Transverse colon (tissue), 3 donors: ENCODE results near the gene C12orf75.
"Not testable (repeated sequence)": the region's sequence is repeated elsewhere in the genome, so short reads cannot be mapped to it uniquely, and the experiment has no call there.

Experiments used
- EP300 ChIP-seq: sonication (generic); formaldehyde crosslinking; IDR thresholded peaks from one replicate; pipeline ENCODE4 v1.6.1; 2017; ENCODE audit warnings: antibody characterized with exemption, low read depth
- TF ChIP-seq, protein P1 (sequence below), 5 experiments: fragments of 200-600 bp in 3 of 5; fragments of 450-650 bp in 2 of 5; sonication (generic) in 3 of 5; IDR thresholded peaks; 1 replicate in 2 of 5; 2 replicates in 3 of 5; pipeline ENCODE4 v1.5.1; 2016 to 2017; ENCODE audit warnings: antibody characterized with exemption in 5 of 5, inconsistent platforms in 3 of 5, mild to moderate bottlenecking in 2 of 5, moderate library complexity in 1 of 5

DNA sequence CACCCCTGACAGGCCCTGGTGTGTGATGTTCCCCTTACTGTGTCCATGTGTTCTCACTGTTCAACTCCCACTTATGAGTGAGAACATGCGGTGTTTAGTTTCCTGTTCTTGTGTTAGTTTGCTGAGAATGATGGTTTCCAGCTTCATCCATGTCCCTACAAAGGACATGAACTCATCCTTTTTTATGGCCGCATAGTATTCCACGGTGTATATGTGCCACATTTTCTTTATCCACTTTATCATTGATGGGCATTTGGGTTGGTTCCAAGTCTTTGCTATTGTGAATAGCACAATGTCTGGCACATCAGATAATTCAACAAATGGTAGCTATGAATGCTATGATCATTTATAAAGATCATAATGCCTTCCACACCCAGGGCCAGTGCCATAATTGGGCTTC is 73.6 kb downstream of the C12orf75 start:
- not testable (repeated sequence) for TF ChIP-seq EP300
- TF ChIP-seq, protein P1, sequence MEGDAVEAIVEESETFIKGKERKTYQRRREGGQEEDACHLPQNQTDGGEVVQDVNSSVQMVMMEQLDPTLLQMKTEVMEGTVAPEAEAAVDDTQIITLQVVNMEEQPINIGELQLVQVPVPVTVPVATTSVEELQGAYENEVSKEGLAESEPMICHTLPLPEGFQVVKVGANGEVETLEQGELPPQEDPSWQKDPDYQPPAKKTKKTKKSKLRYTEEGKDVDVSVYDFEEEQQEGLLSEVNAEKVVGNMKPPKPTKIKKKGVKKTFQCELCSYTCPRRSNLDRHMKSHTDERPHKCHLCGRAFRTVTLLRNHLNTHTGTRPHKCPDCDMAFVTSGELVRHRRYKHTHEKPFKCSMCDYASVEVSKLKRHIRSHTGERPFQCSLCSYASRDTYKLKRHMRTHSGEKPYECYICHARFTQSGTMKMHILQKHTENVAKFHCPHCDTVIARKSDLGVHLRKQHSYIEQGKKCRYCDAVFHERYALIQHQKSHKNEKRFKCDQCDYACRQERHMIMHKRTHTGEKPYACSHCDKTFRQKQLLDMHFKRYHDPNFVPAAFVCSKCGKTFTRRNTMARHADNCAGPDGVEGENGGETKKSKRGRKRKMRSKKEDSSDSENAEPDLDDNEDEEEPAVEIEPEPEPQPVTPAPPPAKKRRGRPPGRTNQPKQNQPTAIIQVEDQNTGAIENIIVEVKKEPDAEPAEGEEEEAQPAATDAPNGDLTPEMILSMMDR (IDR thresholded peaks at IDR 0.05) = not testable (repeated sequence)
